GM12865 (cell line): ENCODE results near the gene MYT1.

Experiments
- DNase-seq: peaks from one replicate; pipeline ENCODE4 v3.0.0; 2010; ENCODE audit warnings: low read depth
- H3K4me3 ChIP-seq: 2 replicates; pipeline ENCODE4 v1.5.1; 2011; ENCODE audit warnings: mild to moderate bottlenecking, low read depth, low read length, control low read depth
- TF ChIP-seq, protein P1 (sequence below): IDR thresholded peaks from 2 replicates; pipeline ENCODE4 v1.5.1; 2011; ENCODE audit warnings: low read length, control low read depth, low read depth, inconsistent platforms; ENCODE audit not compliant: insufficient read depth; ENCODE audit errors: missing control alignments

Gene MYT1

DNA sequence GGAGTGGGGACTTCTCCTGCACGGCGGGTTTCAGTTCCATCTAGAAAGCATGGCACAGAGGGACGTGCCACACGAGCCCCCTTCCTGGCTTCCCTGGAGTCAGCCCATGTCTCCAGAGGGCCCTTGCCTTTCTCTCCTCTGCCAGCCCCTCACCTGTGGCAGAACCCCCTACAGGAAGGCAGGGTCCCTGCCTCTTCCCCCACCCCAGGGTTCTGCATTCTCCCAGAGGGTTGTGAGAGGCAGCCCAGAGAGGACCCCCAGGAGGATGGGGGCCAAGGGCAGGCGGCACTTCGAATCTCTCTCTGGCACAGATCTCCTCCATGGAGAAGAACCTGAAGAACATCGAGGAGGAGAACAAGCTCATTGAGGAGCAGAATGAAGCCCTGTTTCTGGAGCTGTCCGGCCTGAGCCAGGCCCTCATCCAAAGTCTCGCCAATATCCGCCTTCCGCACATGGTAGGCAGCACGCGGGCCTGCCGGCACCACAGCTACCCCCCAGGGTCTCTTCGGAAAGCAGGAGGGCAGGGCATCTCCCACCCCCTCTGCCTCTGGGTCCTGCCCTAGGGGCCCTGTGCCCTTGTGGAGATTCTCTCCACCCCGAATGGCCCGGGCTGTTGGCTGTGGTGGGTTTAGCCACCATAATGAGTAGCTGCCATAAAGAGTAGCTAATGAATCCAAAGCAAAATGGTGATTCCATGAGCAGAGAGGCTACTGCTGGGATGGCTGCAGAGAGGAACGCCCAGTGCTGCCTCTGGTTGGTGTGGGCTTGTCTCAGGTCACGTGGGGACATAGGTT lies 75.4 kb downstream of the MYT1 start:
- no peak for DNase-seq
- no peak overlapping the region for H3K4me3 ChIP-seq
- TF ChIP-seq, protein P1, sequence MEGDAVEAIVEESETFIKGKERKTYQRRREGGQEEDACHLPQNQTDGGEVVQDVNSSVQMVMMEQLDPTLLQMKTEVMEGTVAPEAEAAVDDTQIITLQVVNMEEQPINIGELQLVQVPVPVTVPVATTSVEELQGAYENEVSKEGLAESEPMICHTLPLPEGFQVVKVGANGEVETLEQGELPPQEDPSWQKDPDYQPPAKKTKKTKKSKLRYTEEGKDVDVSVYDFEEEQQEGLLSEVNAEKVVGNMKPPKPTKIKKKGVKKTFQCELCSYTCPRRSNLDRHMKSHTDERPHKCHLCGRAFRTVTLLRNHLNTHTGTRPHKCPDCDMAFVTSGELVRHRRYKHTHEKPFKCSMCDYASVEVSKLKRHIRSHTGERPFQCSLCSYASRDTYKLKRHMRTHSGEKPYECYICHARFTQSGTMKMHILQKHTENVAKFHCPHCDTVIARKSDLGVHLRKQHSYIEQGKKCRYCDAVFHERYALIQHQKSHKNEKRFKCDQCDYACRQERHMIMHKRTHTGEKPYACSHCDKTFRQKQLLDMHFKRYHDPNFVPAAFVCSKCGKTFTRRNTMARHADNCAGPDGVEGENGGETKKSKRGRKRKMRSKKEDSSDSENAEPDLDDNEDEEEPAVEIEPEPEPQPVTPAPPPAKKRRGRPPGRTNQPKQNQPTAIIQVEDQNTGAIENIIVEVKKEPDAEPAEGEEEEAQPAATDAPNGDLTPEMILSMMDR: no peak

DNA sequence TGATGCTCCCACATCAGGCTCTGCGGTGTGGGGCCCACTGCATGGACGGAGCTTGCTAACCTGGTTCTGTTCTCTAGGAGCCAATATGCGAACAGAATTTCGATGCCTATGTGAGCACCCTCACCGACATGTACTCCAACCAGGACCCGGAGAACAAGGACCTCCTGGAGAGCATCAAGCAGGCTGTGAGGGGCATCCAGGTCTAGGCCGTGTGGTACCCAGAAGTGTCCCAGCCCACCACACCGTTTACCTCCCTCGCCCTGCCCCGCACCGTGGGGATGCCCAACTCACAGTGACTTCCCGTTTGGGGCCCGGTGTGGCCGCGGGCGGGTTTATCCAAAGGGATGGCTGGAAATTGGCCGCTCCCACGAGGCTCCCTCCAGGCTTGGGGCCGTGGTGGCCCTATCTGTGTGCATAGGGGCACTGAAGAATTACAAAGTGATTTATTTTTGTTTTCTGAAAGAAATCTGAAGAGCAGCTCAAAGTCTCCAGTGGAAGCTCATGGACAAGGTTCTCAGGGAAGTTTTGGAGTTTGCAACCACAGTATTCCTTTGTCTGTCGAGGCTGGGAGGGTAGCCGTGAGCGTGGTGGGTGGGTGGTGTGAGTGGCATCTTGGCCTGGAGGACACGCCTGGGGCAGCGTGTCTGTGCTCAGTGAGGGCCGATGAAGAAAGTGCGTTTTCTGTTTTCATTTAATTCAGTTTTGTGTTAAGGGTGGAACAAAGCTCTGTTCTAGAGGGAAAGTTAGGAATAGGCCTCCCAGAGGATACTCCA lies 76.2 kb downstream of the MYT1 start:
- no peak for DNase-seq
- TF ChIP-seq, protein P1: no peak
- H3K4me3 ChIP-seq: no peak overlapping the region

DNA sequence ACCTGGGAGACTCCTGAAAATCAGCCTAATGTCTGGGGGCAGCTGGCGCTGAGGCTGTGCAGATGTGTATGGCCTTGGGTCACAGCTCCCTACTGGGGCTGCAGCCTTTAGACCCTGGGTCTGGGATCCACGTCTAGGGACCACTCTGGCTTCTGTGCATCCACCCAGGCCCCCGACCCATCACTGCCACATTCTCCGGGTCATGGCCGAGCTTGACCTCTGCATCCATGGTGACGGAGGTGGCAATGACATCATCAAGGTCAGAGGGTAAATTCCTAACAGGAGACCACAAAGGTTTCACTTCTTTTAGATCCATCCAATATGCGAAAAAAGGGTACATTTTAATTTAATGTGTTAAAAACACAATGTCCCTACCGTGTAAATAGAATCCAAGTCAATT lies 76.8 kb downstream of the MYT1 start:
- TF ChIP-seq, protein P1: no peak
- no peak overlapping the region for H3K4me3 ChIP-seq
- DNase-seq: no peak

DNA sequence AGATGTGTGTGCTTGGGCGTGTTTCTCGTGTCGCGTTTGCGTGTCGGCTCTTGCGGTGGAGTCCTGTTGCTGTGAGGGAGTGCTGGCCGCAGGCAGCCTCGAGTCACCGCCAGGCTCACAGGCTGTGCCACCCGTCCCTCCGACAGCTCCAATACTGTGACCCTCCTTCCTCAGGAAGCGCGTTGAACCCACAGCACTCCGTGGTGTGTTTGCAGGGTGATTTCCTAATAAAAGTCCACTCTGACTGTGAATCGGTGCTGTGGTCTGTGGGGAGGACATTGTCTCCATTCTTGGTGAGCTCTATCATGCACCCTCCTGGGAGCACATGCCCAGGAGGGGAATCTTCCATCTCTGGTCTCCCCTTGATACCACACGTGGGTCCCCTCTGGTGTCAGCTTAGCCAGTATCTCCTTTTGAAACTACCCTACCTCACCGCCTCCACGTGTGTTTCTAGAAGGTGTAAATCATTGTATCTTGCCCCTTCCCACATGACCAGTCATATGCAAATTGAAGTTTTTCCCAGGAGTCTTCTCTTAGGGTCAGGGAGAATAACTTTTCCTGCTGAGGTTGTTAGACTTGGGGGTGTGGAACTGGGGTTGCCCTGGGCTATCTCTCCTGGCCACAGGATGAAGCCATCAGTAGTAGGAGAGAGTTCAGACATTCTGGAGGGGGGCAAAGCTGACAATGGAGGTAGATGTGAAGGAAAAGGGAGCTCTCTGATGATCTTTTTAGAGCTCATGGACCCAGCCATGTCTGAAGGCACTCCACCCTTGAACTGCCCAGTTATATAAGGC lies 77.9 kb downstream of the MYT1 start:
- DNase-seq: no peak
- TF ChIP-seq, protein P1: no peak
- no peak overlapping the region for H3K4me3 ChIP-seq

DNA sequence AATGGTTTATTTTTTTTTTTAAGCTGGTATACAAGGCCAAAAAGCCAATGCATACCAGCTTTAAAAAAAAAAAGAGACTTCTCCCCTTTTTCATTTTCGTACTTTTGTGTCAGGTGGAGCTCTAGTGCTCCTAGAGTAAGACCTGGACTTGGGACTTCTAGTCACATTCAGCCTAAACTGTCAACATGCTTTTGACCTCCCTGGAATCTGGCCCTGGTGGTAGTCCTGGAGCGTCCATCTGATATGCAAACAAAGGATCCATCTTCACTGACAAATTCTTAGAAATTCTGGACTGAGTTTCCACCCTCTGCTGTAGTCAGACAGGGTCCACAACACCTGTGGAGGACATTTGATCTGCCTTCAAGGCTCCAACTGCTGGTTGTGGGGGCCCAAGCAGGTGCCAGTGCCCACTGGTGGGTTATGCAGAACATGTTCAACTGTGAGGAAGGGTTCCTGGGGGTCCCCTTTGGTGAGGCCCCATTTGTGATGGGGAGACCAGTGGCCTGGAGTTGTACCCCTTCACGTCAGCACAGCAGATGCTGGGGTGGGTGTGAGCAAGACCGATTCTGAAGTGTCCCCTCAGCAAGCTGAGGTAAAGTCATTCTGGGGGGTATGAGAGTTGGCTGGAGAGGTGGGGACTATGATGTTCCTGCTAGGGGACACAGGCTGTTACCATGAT lies 78.7 kb downstream of the MYT1 start:
- TF ChIP-seq, protein P1: no peak
- H3K4me3 ChIP-seq: no peak overlapping the region
- no peak for DNase-seq

DNA sequence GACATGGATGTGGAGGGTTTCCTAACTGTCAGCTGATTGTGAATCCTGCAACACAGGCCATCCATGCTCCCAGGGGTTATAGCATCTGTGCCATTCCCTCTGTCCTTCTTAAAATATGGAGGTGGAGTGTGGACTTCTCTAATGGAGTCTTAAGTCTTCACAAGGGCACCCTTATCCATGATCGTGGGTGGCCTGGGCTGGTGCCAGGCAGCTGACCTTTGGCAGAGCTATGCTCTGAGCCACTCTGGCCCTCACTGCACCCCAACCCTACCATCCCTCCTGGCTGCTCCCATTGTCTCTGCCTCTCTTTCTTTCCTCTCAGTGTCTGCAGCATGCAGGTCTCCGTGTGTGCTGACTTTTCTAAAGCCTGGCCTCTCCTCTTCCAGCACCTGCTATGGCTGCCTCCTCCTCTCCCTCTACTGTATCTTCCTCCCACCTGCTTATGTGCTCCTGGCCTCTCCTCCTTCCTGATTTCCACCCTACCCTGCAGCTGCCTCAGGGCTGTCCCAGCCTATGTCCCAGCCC lies 80.1 kb downstream of the MYT1 start:
- DNase-seq: no peak
- H3K4me3 ChIP-seq: no peak overlapping the region
- TF ChIP-seq, protein P1: no peak
